HepG2 (cell line): Measurements from ENCODE around the gene CNOT2. TPM values are rescaled to one million over a fixed set of nuclear protein-coding genes. Genes with fewer than 3 reads are reported as not detected.

Experiments
- ATAC-seq: fragments of 200-7000 bp; cut with Tn5 transposase; 3 replicates; pipeline ENCODE4 v1.9.1; 2020; ENCODE audit warnings: mild to moderate bottlenecking, moderate library complexity
- BruUV-seq: library from RNA; stranded (reverse); fragments of 400-500 nt; replicated peaks from 2 replicates; lab custom pipeline; 2021; lab: Mats Ljungman, UMichigan
- CTCF ChIA-PET: fragments of 300-600 bp; formaldehyde crosslinking; extraction: SDS; loops from one replicate; lab custom pipeline; 2021; ENCODE audit warnings: low total read pairs, inconsistent platforms, low intra/inter-chr PET ratio; lab: Yijun Ruan, JAX
- POLR2A ChIA-PET: fragments of 350-600 bp; sonication (Branson Sonifier 250); formaldehyde crosslinking; loops from one replicate; lab custom pipeline; 2020; ENCODE audit warnings: antibody characterized with exemption, inconsistent platforms; lab: Yijun Ruan, JAX
- DNase-seq: peaks from one replicate; pipeline ENCODE4 v3.0.0-alpha.2; 2015; ENCODE audit warnings: low spot score
- FAIRE-seq: peaks from 3 replicates; lab custom pipeline; 2011; peaks lifted over from hg19 to GRCh38; lab: Jason Lieb, UNC
- H2AFZ ChIP-seq: one replicate; pipeline ENCODE4 v1.6.1; 2011; ENCODE audit warnings: low read length, inconsistent platforms
- H3K27ac ChIP-seq: fragments of 300-600 bp; 3 replicates; pipeline ENCODE4 v1.8.0; 2011; ENCODE audit warnings: mixed run types, mild to moderate bottlenecking, mixed read lengths, low read length, inconsistent platforms; ENCODE audit not compliant: insufficient read depth; ENCODE audit errors: extremely low read length
- H3K27me3 ChIP-seq, 2 experiments: fragments of 200-600 bp in 1 of 2; 2 replicates in 1 of 2; 3 replicates in 1 of 2; pipeline versions ENCODE4 v1.6.0 to v1.8.0; 2011; ENCODE audit warnings: low read length in 2 of 2, mild to moderate bottlenecking in 2 of 2, moderate library complexity in 2 of 2, inconsistent platforms in 1 of 2; ENCODE audit not compliant: insufficient read depth in 2 of 2, control insufficient read depth in 1 of 2
- H3K36me3 ChIP-seq, 2 experiments: fragments of 200-600 bp in 1 of 2; replicated peaks in 1 of 2; 2 replicates in 1 of 2; 3 replicates in 1 of 2; pipeline versions ENCODE4 v1.5.1 to v1.8.0; 2011; ENCODE audit warnings: low read length in 2 of 2, inconsistent platforms in 1 of 2; ENCODE audit not compliant: insufficient read depth in 2 of 2, control insufficient read depth in 1 of 2
- H3K4me1 ChIP-seq: 2 replicates; pipeline ENCODE4 v1.5.1; 2012; ENCODE audit warnings: low read length, inconsistent platforms; ENCODE audit not compliant: insufficient read depth
- H3K4me2 ChIP-seq: 2 replicates; pipeline ENCODE4 v1.6.0; 2011; ENCODE audit warnings: low read depth, low read length, inconsistent platforms
- H3K4me3 ChIP-seq, 3 experiments: fragments of 200-600 bp in 1 of 3; sonication (generic), shearing (Covaris generic) in 1 of 3; replicated peaks in 1 of 3; 2 replicates each; pipeline ENCODE4 v1.5.1; 2011 to 2016; ENCODE audit warnings: low read length in 3 of 3, inconsistent platforms in 2 of 3, low read depth in 2 of 3, mild to moderate bottlenecking in 2 of 3, control low read depth in 1 of 3, mixed read lengths in 1 of 3; ENCODE audit not compliant: insufficient read depth in 1 of 3
- H3K79me2 ChIP-seq: one replicate; pipeline ENCODE4 v1.6.1; 2011; ENCODE audit warnings: low read length, inconsistent platforms; ENCODE audit not compliant: insufficient read depth
- H3K9ac ChIP-seq: 2 replicates; pipeline ENCODE4 v1.6.0; 2011; ENCODE audit warnings: mild to moderate bottlenecking, low read depth, low read length, inconsistent platforms; ENCODE audit not compliant: insufficient read depth
- H3K9me3 ChIP-seq: 2 replicates; pipeline ENCODE4 v1.5.1; 2012; ENCODE audit warnings: mild to moderate bottlenecking, low read length
- H4K20me1 ChIP-seq: 2 replicates; pipeline ENCODE4 v1.6.0; 2011; ENCODE audit warnings: inconsistent platforms, mild to moderate bottlenecking, low read length, moderate library complexity; ENCODE audit not compliant: insufficient read depth
- CREM ChIP-seq, 2 experiments: sonication (generic) in 1 of 2; formaldehyde crosslinking in 1 of 2; IDR thresholded peaks; 2 replicates each; pipeline versions ENCODE4 v1.4.0 to v1.6.1; 2016 to 2020; ENCODE audit warnings: antibody characterized with exemption in 1 of 2, mild to moderate bottlenecking in 1 of 2, missing genetic modification reagents in 1 of 2
- HNRNPL ChIP-seq: fragments of 200-400 bp; formaldehyde crosslinking; IDR thresholded peaks from 2 replicates; pipeline ENCODE4 v1.6.1; 2017; ENCODE audit warnings: mild to moderate bottlenecking, low read depth, low read length
- MAFK ChIP-seq, 2 experiments: IDR thresholded peaks in 1 of 2; conservative IDR thresholded peaks in 1 of 2; 2 replicates each; pipeline ENCODE4 v1.6.1; 2011; ENCODE audit warnings: improper control_type of control experiment in 2 of 2, low read length in 2 of 2
- MED1 ChIP-seq: sonication (generic); formaldehyde crosslinking; IDR thresholded peaks from 2 replicates; pipeline ENCODE4 v1.4.0; 2020; ENCODE audit warnings: missing genetic modification reagents
- ZNF251 ChIP-seq: sonication (generic); formaldehyde crosslinking; IDR thresholded peaks from 2 replicates; pipeline ENCODE4 v1.9.0; 2021; ENCODE audit warnings: mild to moderate bottlenecking, missing genetic modification reagents
- ZNF329 ChIP-seq: sonication (generic); formaldehyde crosslinking; IDR thresholded peaks from 2 replicates; pipeline ENCODE4 v1.9.0; 2021; ENCODE audit warnings: low read depth, mild to moderate bottlenecking, missing genetic modification reagents
- ZNF350 ChIP-seq: sonication (generic); formaldehyde crosslinking; IDR thresholded peaks from 2 replicates; pipeline ENCODE4 v1.4.0; 2020; ENCODE audit warnings: mild to moderate bottlenecking, low read depth, missing genetic modification reagents, borderline replicate concordance
- ZNF431 ChIP-seq: sonication (generic); formaldehyde crosslinking; IDR thresholded peaks from 2 replicates; pipeline ENCODE4 v1.9.0; 2022; ENCODE audit warnings: missing genetic modification reagents, low read depth, mild to moderate bottlenecking, borderline replicate concordance
- ZNF446 ChIP-seq: sonication (generic); formaldehyde crosslinking; IDR thresholded peaks from 2 replicates; pipeline ENCODE4 v1.5.0; 2020; ENCODE audit warnings: mild to moderate bottlenecking, missing genetic modification reagents
- ZNF839 ChIP-seq: sonication (generic); formaldehyde crosslinking; IDR thresholded peaks from 2 replicates; pipeline ENCODE4 v1.4.0; 2020; ENCODE audit warnings: missing genetic modification reagents, mild to moderate bottlenecking, borderline replicate concordance
- ZSCAN20 ChIP-seq: sonication (generic); formaldehyde crosslinking; IDR thresholded peaks from 2 replicates; pipeline ENCODE4 v1.4.0; 2020; ENCODE audit warnings: missing genetic modification reagents, mild to moderate bottlenecking, borderline replicate concordance
- WGBS: methylation state at CpG from one replicate; pipeline ENCODE4 v1.1.6; 2017; ENCODE audit warnings: low lambda C conversion rate; 5-methylcytosine and 5-hydroxymethylcytosine counted together
- in situ Hi-C: cut with HindIII; loops from 2 replicates; pipeline ENCODE4 v1.10.0; 2017; ENCODE audit warnings: low pct_unique_long_range_greater_than_20kb; ENCODE audit not compliant: extremely low pct_ligation_motif_present
- intact Hi-C: fragments of 100-400 bp; cut with micrococcal nuclease; formaldehyde crosslinking; loops from one replicate; pipeline ENCODE4 v1.10.0; 2022; ENCODE audit not compliant: unreplicated experiment
- polyA plus RNA-seq, 8 experiments: library from polyadenylated mRNA; depleted of rRNA in 3 of 8; stranded (reverse) in 7 of 8; unstranded in 1 of 8; fragments of >200 nt; fragmentation: Illumina TruSeq in 4 of 8; extraction: Trizol in 4 of 8; gene quantifications; 2 replicates each; pipeline versions ENCODE4 v1.2.1 to v1.2.3, GENCODE V29; 2011 to 2016; ENCODE audit warnings: low read depth in 4 of 8, missing spikeins in 1 of 8, mixed read lengths in 1 of 8; ENCODE audit not compliant: insufficient read depth in 1 of 8
- total RNA-seq, 5 experiments: library from RNA; depleted of rRNA; stranded (reverse); fragments of >200 nt; fragmentation: Illumina TruSeq; extraction: Trizol; gene quantifications; 2 replicates each; pipeline ENCODE4 v1.2.3, GENCODE V29; 2016; ENCODE audit warnings: low read depth in 1 of 5
- TF ChIP-seq, protein P1 (sequence below): sonication (generic); formaldehyde crosslinking; IDR thresholded peaks from 2 replicates; pipeline ENCODE4 v1.4.0; 2020; ENCODE audit warnings: missing genetic modification reagents, mild to moderate bottlenecking, borderline replicate concordance
- TF ChIP-seq, protein P2 (sequence below): IDR thresholded peaks from 2 replicates; pipeline ENCODE4 v1.6.1; 2012; ENCODE audit warnings: inconsistent platforms

Gene CNOT2
- total and polyA plus RNA-seq, 2 of the 13 experiments (the other 11 are each of a cell fraction or from before 2014, with no cell fraction given), result 54.5 to 76.6 TPM

DNA sequence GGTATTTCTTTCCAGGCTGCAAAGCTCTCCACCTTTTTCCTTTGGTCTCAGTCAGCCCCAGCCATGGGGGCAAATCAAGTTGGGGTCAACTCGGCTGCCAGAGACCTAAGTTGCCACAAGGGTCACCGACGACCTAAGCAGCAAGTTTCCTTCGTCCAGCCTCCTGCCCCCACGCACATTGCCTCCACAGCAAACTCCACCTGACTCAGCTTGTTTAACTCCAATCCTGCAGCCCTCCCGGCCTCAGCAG lies 122.1 kb downstream of the CNOT2 start:
- ATAC-seq, result no peak; the same call in 2 of the 3 replicates
- Histone ChIP-seq H4K20me1 (no peaks in the 10 kb centered on the region), H3K4me3 (peak overlapping the region; percentile 69 to 78 (median 77)), H3K79me2 (no peaks in the 10 kb centered on the region), H3K9me3 (no peaks in the 10 kb centered on the region), H2AFZ (peak overlapping the region; percentile 54), H3K27me3 (peaks cover 0 to 21% of the 10 kb centered on the region in 2 experiments; a peak in 4 of 5 replicates), H3K9ac (peak overlapping the region; percentile 37; the same call in 1 of the 2 replicates), H3K36me3 (no peaks in the 10 kb centered on the region), H3K4me2 (peak overlapping the region; percentile 98), H3K4me1 (peaks cover 20% of the 10 kb centered on the region), H3K27ac (no peak overlapping the region)
- no peak for DNase-seq
- ChIA-PET POLR2A (no interaction called here), CTCF (no interaction called here)
- TF ChIP-seq CREM (IDR thresholded peaks at IDR 0.05) (no peak), CREM (CRISPR knock-in tag; IDR thresholded peaks at IDR 0.05) (no peak), MAFK (conservative IDR thresholded peaks at IDR 0.05 in 1 of 2, IDR thresholded peaks at IDR 0.05 in 1 of 2; ENCODE audit: low read length in 2 of 2) (peak; percentile 13 to 25; a peak in 1 of 4 replicates)
- WGBS, result 0% methylated on average over 6 of the region's 6 CpGs
- intact Hi-C loops, result loop anchor here (5.0 to 10.0 kb wide), 2 partner anchors 121 to 212 kb away; partner anchors contain the start of gene CNOT2
- BruUV-seq, result no TSS peak
- in situ Hi-C loops, result loop anchor here (5.0 to 25.0 kb wide), 2 partner anchors 123 to 478 kb away; partner anchors contain the start of gene CNOT2
- no peak for FAIRE-seq

DNA sequence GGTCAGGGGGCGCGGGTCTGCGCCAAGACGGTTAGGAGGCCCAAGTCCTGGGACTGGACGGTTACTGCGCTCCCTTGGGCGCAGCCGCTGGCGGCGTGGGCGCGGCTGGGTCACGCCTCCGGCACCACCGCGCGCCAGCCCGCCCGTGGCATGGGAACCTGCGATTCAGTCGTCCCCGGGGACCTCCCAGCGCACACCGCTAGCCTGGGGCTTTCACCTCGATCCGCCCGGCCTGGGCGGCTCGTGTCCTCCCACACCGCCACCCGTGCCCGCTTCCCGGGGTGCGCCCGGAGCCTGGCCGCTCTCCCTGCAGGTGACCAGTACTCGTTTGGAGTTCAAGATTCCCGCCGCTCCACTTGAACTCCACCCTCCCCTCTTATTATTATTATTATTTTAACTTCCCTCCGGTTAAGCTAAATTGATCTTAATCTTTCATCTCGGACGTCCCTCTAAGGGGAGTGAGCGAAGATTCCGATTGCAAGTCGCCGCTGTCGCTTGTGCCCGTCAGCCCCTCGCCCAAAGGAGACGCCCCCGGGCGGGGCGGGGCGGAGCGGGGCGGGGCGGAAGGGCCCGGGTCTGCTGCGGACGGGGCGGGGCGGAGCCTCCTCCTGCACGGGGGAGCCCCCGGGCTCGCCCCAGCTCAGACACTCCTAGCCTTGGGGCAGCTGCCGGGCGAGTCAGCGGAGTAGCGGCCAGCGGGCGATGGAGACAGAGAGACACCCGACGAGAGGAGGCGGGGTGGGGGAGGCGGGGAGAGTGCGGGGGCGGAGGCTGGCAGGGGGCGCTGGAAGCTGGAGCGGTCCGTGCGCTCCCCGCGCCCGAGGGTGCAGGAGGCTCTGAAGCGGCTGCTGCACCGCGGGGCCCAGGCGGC lies 122.7 kb downstream of the CNOT2 start, which contains the start of gene KCNMB4:
TSS of gene KCNMB4 (plus strand) at position 643 of the 871 bp plus-strand sequence. CDS start 445 bp downstream, outside the sequence.
- POLR2A ChIA-PET, result no interaction called here
- intact Hi-C loops (loop anchor here (2.0 to 10.0 kb wide), 3 partner anchors 121 to 381 kb away; partner anchors contain the start of gene CNOT2), in situ Hi-C loops (loop anchor here (5.0 to 25.0 kb wide), 2 partner anchors 124 to 479 kb away; partner anchors contain the start of gene CNOT2)
- CTCF ChIA-PET, result no interaction called here
- peaks cover 0 to 21% of the 10 kb centered on the region in 2 experiments; a peak in 4 of 5 replicates for H3K27me3 ChIP-seq
- no TSS peak for BruUV-seq
- peak within 1 kb of the TSS; percentile 37; the same call in 1 of the 2 replicates for H3K9ac ChIP-seq
- peak within 1 kb of the TSS; percentile 69 to 78 (median 77) for H3K4me3 ChIP-seq
- no peak within 1 kb of the TSS for H3K27ac ChIP-seq
- H2AFZ ChIP-seq, result peak within 1 kb of the TSS; percentile 57
- ATAC-seq (peak; percentile 88), DNase-seq (peak; percentile 36), FAIRE-seq (no peak)
- H3K9me3 ChIP-seq, result no peaks in the 10 kb centered on the region
- no peaks in the 10 kb centered on the region for H3K36me3 ChIP-seq
- peak within 1 kb of the TSS; percentile 98 for H3K4me2 ChIP-seq
- H3K4me1 ChIP-seq, result peaks cover 20% of the 10 kb centered on the region
- no peaks in the 10 kb centered on the region for H4K20me1 ChIP-seq
- WGBS, result under 1% methylated on average over 30 of the region's 88 CpGs
- no peaks in the 10 kb centered on the region for H3K79me2 ChIP-seq
- TF ChIP-seq MED1 (CRISPR knock-in tag) (no peak), ZNF839 (CRISPR knock-in tag) (no peak), ZNF350 (CRISPR knock-in tag) (no peak), ZNF329 (CRISPR knock-in tag) (no peak), ZNF446 (no peak), HNRNPL (no peak), ZNF251 (no peak), ZSCAN20 (0 out of 2 replicates have a peak, but pooled peaks have one; percentile 40), ZNF431 (CRISPR knock-in tag) (no peak)
- TF ChIP-seq, protein P1, sequence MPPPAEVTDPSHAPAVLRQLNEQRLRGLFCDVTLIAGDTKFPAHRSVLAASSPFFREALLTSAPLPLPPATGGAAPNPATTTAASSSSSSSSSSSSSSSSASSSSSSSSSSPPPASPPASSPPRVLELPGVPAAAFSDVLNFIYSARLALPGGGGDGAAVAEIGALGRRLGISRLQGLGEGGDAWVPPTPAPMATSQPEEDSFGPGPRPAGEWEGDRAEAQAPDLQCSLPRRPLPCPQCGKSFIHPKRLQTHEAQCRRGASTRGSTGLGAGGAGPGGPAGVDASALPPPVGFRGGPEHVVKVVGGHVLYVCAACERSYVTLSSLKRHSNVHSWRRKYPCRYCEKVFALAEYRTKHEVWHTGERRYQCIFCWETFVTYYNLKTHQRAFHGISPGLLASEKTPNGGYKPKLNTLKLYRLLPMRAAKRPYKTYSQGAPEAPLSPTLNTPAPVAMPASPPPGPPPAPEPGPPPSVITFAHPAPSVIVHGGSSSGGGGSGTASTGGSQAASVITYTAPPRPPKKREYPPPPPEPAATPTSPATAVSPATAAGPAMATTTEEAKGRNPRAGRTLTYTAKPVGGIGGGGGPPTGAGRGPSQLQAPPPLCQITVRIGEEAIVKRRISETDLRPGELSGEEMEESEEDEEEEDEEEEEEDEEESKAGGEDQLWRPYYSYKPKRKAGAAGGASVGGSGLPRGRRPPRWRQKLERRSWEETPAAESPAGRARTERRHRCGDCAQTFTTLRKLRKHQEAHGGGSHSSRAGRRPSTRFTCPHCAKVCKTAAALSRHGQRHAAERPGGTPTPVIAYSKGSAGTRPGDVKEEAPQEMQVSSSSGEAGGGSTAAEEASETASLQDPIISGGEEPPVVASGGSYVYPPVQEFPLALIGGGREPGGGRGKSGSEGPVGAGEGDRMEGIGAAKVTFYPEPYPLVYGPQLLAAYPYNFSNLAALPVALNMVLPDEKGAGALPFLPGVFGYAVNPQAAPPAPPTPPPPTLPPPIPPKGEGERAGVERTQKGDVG, result no peak
- TF ChIP-seq, protein P2, sequence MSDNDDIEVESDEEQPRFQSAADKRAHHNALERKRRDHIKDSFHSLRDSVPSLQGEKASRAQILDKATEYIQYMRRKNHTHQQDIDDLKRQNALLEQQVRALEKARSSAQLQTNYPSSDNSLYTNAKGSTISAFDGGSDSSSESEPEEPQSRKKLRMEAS, result no peak
